ENCODE measurements around the gene OSGIN1.

DNA sequence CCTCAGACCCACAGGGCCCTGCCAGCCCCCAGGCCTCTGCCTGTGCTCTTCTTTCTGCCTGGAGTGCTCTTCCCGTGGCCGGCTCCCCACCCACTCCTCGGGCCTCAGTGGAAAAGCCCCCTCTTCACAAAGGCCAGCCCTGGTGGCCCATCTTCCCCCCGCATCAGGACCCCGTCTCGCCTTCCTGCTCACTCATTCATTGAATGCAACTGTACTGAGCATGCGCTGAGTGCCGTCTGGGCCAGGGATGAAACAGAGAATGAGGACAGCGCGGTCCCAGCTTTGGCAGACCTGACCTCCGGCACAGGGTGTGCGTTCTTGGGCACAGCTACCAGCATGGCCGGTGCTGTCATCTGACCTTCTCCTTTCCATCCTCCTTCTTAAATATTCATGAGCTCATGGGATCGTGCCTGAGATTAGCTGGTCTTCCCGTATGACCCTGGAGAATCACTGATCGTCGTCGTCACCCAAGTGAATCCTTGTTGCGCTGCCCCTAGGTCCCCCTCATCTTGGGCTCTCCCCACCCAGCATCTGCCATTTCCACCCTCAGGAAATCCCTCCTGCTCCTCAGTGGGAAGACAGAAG is 16.4 kb upstream of the OSGIN1 start:
- TF ChIP-seq, protein P1, sequence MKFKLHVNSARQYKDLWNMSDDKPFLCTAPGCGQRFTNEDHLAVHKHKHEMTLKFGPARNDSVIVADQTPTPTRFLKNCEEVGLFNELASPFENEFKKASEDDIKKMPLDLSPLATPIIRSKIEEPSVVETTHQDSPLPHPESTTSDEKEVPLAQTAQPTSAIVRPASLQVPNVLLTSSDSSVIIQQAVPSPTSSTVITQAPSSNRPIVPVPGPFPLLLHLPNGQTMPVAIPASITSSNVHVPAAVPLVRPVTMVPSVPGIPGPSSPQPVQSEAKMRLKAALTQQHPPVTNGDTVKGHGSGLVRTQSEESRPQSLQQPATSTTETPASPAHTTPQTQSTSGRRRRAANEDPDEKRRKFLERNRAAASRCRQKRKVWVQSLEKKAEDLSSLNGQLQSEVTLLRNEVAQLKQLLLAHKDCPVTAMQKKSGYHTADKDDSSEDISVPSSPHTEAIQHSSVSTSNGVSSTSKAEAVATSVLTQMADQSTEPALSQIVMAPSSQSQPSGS (IDR thresholded peaks at IDR 0.05; ENCODE audit: low read length), result no peak
- TF ChIP-seq EZH2 (IDR thresholded peaks at IDR 0.05; ENCODE audit: low read depth, low read length, severe bottlenecking), result no peak
- TF ChIP-seq YY1 (IDR thresholded peaks at IDR 0.05; ENCODE audit: low read depth, low read length), result no peak
- no peak for TF ChIP-seq ATF3 (IDR thresholded peaks at IDR 0.05; ENCODE audit: insufficient read depth, low read depth, low read length)
- TF ChIP-seq JUND (IDR thresholded peaks at IDR 0.05; ENCODE audit: low read length), result no peak
- no peak for TF ChIP-seq TAF1 (IDR thresholded peaks at IDR 0.05; ENCODE audit: low read depth, low read length)
- no peak for TF ChIP-seq POLR2A (IDR thresholded peaks at IDR 0.05; ENCODE audit: control extremely low read depth in 1 of 2, low read depth in 2 of 2, low read length in 2 of 2)
- no peak for TF ChIP-seq SIN3A (conservative IDR thresholded peaks at IDR 0.05 in 1 of 2, IDR thresholded peaks at IDR 0.05 in 1 of 2; ENCODE audit: low read depth in 1 of 2, low read length in 2 of 2)
- TF ChIP-seq CTCF (IDR thresholded peaks at IDR 0.05; ENCODE audit: control extremely low read depth in 1 of 3, insufficient read depth in 1 of 3, low read depth in 1 of 3, low read length in 3 of 3), result no peak
- TF ChIP-seq SRF (IDR thresholded peaks at IDR 0.05; ENCODE audit: low read depth, low read length), result no peak
- TF ChIP-seq, protein P2, sequence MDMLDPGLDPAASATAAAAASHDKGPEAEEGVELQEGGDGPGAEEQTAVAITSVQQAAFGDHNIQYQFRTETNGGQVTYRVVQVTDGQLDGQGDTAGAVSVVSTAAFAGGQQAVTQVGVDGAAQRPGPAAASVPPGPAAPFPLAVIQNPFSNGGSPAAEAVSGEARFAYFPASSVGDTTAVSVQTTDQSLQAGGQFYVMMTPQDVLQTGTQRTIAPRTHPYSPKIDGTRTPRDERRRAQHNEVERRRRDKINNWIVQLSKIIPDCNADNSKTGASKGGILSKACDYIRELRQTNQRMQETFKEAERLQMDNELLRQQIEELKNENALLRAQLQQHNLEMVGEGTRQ (IDR thresholded peaks at IDR 0.05; ENCODE audit: low read length), result no peak
- TF ChIP-seq EP300 (IDR thresholded peaks at IDR 0.05; ENCODE audit: borderline replicate concordance in 1 of 2, low read depth in 2 of 2, low read length in 2 of 2), result no peak
- no peak for TF ChIP-seq POLR2AphosphoS5 (IDR thresholded peaks at IDR 0.05; ENCODE audit: low read depth, low read length)

All from H1 (cell line).